Activated T-cell treated with anti-CD3 and anti-CD28 coated beads, Interleukin-2, amount 50 U/mL, for 4 hours (primary cell): Measurements from ENCODE around the gene RPP25L. TPM values are rescaled to one million over a fixed set of nuclear protein-coding genes. Genes with fewer than 3 reads are reported as not detected.
A peak's percentile ranks its signal among the peaks of the same experiment; 100 is the strongest.

Experiments
- ATAC-seq, 2 donors: fragments of 200-7000 bp; cut with Tn5 transposase; one replicate each; pipeline ENCODE4 v1.10.0; 2021
- DNase-seq: peaks from one replicate; pipeline ENCODE4 v3.0.0-alpha.2; 2020
- H3K27me3 Mint-ChIP-seq: one replicate; pipeline ENCODE4 v1.8.0; 2021; ENCODE audit warnings: low read depth, mixed read lengths
- H3K36me3 Mint-ChIP-seq: one replicate; pipeline ENCODE4 v1.8.0; 2022; ENCODE audit warnings: mixed read lengths; ENCODE audit not compliant: insufficient read depth
- H3K4me1 Mint-ChIP-seq: one replicate; pipeline ENCODE4 v1.8.0; 2021; ENCODE audit warnings: low read depth, mixed read lengths
- H3K4me3 Mint-ChIP-seq: one replicate; pipeline ENCODE4 v1.8.0; 2021; ENCODE audit warnings: mild to moderate bottlenecking, moderate library complexity, mixed read lengths
- H3K9me3 Mint-ChIP-seq: one replicate; pipeline ENCODE4 v1.8.0; 2021; ENCODE audit warnings: mixed read lengths
- total RNA-seq, 3 donors: library from RNA; stranded (reverse); gene quantifications; one replicate each; pipeline ENCODE4 v1.2.1, GENCODE V29; 2021

RPP25L gene
- total RNA-seq, 3 donors from 2014 or later, result 26.6 to 30.2 (median 29.9) TPM

DNA sequence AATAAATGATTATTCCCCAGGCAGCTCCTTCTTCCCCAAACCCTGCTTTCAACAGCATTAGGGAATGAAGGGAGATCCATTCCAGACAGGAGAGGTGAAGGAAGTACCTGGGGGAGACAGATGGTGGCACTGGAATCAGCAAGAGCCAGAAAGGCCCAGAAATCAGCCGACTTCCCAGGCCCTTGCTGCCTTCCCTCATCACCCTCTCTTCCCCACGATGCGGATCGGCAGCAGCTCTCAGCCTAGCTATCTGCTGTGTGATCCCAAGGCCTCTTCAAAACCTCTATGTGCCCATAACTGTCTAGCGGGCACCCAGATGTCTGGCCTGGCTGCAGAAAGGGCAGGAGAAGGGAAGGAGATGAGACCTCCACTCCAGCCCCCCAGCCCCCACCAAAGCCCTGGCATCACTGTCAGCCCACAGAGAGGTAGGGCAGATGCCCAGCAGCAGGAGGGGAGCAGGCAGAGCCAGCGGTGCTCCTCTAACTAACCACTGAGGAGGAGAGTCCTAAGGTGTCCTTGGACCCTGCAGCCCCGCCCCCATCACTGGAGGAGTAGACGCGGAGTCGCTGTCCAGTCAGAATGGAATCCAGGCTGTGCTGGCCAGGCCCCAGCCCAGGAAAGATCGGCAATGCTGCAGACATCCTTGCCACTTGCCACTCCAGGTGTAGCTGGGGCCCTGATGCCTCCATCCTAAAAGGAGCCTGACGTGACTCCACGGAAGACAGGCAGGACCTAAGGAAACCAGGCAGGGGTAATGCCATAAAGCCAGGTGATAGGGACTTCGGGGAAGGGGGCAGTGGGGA lies 35.1 kb downstream of the RPP25L start:
- ATAC-seq (no peak), DNase-seq (no peak)
- H3K4me1 Mint-ChIP-seq, result peaks cover 6% of the 10 kb centered on the region
- H3K9me3 Mint-ChIP-seq, result no peaks in the 10 kb centered on the region
- H3K27me3 Mint-ChIP-seq, result peaks cover 67% of the 10 kb centered on the region
- H3K4me3 Mint-ChIP-seq, result peak overlapping the region; percentile 65
- H3K36me3 Mint-ChIP-seq, result no peaks in the 10 kb centered on the region

GRCh38 chr9:34575862-34576596 lies 35.9 kb downstream of the RPP25L start:
- H3K36me3 Mint-ChIP-seq, result no peaks in the 10 kb centered on the region
- no peak overlapping the region for H3K4me3 Mint-ChIP-seq
- H3K9me3 Mint-ChIP-seq, result no peaks in the 10 kb centered on the region
- peaks cover 6% of the 10 kb centered on the region for H3K4me1 Mint-ChIP-seq
- H3K27me3 Mint-ChIP-seq, result peaks cover 63% of the 10 kb centered on the region
- ATAC-seq, result no peak
- DNase-seq, result no peak

DNA sequence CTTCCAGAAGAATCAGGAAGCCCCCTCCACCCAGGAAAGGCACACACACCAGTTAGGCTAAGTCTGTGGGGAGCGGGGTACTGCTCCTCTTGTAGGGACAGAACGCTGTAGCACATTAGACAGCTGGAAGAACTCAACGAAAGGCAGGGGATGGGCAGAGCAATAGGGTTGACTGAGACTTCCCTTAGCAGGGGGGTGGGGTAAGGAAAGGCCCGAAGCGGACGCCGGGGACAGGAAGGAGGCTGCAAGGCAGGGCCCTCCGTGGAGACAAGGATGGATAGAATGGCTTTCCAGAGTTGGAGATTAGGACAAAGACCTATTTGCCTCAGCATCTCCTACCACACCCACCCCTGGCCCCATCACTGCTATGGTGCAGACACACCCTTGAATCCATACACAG lies 36.7 kb downstream of the RPP25L start:
- H3K27me3 Mint-ChIP-seq, result peaks cover 55% of the 10 kb centered on the region
- H3K9me3 Mint-ChIP-seq, result no peaks in the 10 kb centered on the region
- no peak overlapping the region for H3K4me3 Mint-ChIP-seq
- no peaks in the 10 kb centered on the region for H3K36me3 Mint-ChIP-seq
- ATAC-seq (no peak), DNase-seq (no peak)
- peaks cover 6% of the 10 kb centered on the region for H3K4me1 Mint-ChIP-seq

GRCh38 chr9:34574571-34574970 lies 37.3 kb downstream of the RPP25L start:
- ATAC-seq, result no peak
- H3K4me3 Mint-ChIP-seq, result no peak overlapping the region
- H3K9me3 Mint-ChIP-seq, result no peaks in the 10 kb centered on the region
- DNase-seq, result no peak
- H3K27me3 Mint-ChIP-seq, result peaks cover 53% of the 10 kb centered on the region
- H3K36me3 Mint-ChIP-seq, result no peaks in the 10 kb centered on the region
- peaks cover 6% of the 10 kb centered on the region for H3K4me1 Mint-ChIP-seq

DNA sequence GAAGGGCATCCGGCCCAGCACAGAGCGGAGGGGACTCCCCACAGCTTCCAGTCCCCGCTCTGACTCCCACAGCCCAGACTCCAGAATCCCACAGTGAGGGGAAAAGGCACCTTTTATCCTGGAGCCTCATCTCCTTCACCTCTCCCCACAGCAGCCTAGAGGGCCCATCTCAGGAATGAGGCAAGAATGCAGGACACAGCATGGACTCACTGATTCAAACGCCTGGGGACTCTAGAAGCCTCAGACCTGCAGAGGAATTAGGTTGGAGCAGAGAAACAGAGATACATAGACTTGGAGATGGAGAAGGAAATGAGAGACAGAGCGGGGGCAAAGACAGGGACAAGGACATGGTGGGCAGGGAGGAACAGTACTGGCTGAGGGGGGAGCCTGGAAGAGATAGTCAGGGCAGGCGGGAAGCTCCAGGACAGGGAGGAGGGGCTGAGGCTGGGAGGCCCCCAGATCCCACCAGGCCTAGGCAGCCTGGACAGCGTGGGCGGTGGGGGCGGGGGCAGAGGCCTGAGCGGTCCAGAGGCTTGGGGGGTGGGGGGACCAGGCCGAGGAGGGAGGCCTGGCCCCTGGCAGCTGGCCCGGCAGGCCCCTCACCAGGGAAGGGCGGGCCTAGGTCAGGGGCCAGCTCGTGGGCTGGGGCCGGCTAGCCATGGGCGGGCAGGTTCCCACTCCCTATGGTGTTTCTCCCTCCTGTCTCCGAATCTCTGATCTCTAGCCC lies 38.1 kb downstream of the RPP25L start:
- no peaks in the 10 kb centered on the region for H3K36me3 Mint-ChIP-seq
- peaks cover 47% of the 10 kb centered on the region for H3K27me3 Mint-ChIP-seq
- no peak for ATAC-seq
- H3K4me3 Mint-ChIP-seq, result no peak overlapping the region
- no peaks in the 10 kb centered on the region for H3K9me3 Mint-ChIP-seq
- peaks cover 4% of the 10 kb centered on the region for H3K4me1 Mint-ChIP-seq
- no peak for DNase-seq

GRCh38 chr9:34572628-34573027 lies 39.3 kb downstream of the RPP25L start:
- Mint-ChIP-seq H3K36me3 (no peaks in the 10 kb centered on the region), H3K4me3 (no peak overlapping the region), H3K9me3 (no peaks in the 10 kb centered on the region), H3K4me1 (peaks cover 4% of the 10 kb centered on the region), H3K27me3 (peaks cover 47% of the 10 kb centered on the region)
- no peak for DNase-seq
- peak; percentile 32 to 57 for ATAC-seq

- Mint-ChIP-seq H3K4me1 (no peaks in the 10 kb centered on the region), H3K4me3 (no peak overlapping the region), H3K27me3 (peaks cover 46% of the 10 kb centered on the region), H3K9me3 (no peaks in the 10 kb centered on the region), H3K36me3 (no peaks in the 10 kb centered on the region)
- no peak for DNase-seq
- no peak for ATAC-seq
Observed at GRCh38 chr9:34572092-34572491, 39.8 kb downstream of the RPP25L start.

DNA sequence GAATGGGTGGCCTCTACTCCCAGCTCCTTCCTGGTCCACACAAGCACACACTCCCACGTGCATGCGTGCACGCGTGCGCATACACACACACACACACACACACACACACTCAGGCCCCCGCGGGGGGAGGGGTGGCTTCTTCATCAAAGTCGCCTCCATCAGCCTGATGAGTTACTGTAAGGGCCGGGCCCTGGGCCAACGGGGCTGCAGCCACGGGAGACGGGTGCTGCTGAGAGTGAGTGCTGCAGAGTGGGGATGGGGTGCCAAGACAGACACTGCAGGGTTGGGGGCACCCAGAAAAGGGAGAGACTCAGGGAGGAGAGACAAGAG lies 40.5 kb downstream of the RPP25L start:
- DNase-seq, result no peak
- no peak overlapping the region for H3K4me3 Mint-ChIP-seq
- no peak for ATAC-seq
- peaks cover 47% of the 10 kb centered on the region for H3K27me3 Mint-ChIP-seq
- H3K4me1 Mint-ChIP-seq, result no peaks in the 10 kb centered on the region
- no peaks in the 10 kb centered on the region for H3K36me3 Mint-ChIP-seq
- no peaks in the 10 kb centered on the region for H3K9me3 Mint-ChIP-seq

DNA sequence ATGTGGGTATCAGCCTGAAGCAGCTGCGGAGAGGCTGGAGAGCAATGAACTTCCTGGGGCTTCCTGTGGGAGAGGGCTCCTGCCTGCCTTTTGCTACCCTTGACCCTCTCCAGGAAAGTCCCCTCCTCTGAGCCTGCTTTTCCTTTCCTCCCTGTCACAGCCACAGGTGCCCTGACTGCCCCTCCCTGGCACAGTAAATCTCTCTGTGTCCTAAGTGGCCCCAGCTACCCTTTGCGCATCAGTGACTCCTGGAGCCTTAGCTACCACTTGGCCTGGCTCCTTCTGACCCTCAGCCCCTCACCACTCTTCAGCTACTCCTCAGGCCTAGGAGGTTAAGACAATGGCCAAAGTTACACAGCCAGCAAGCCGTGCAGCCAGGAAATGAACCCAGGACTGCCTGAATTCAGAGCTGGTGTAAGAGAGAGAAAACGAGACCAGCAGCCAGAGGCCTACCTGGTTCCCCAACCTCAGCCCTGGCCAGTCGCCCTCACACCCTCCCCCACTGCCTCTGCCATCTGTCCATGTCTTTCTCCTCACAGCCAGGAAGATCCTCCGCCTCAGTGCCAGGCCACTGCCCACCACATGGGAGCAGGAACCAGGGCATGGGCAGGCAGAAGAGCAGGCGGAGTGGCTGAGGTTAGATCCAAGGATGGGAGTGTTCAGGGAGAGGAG lies 41.0 kb downstream of the RPP25L start:
- Mint-ChIP-seq H3K4me1 (no peaks in the 10 kb centered on the region), H3K9me3 (no peaks in the 10 kb centered on the region), H3K4me3 (no peak overlapping the region), H3K36me3 (no peaks in the 10 kb centered on the region), H3K27me3 (peaks cover 44% of the 10 kb centered on the region)
- no peak for DNase-seq
- no peak for ATAC-seq

DNA sequence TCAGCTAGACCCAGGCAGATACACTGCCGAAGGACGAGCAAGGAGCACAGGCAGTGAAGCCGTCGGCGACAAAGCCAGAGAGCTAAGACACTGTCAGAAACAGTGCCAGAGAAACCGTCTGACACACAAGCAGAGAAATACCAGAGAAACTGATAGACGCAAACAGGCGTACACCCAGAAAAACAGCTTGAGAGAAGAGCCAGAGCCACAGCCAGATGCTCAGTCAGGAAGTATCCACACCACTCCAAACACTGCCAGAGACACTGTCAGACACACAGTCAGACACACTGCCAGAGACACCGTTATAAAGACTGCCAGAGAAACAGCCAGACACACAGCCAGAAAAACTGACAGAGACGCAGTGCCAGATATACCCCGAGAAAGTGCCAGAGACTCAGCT lies 41.5 kb downstream of the RPP25L start:
- H3K27me3 Mint-ChIP-seq, result peaks cover 40% of the 10 kb centered on the region

DNA sequence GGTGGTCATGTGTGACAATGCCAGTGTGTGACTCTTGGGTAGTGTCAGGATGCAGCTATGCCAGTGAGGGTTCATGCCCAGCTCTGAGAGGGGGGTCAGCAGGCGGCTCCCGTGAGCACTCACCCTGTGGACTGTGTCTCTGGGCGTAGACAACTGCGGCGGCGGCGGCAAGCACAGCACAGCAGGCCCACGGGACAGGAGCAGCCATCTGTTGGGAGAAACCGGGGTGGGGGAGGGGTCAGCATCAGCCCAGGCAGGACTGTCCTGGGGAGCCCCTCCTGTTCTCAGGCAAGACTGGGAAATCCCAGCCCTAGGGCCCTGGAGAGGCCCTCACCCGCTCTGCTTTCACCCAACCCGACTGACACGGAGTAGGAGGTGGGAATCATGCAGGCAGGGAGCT lies 43.1 kb downstream of the RPP25L start:
- Mint-ChIP-seq H3K27me3 (peaks cover 39% of the 10 kb centered on the region), H3K4me1 (no peaks in the 10 kb centered on the region), H3K4me3 (no peak overlapping the region), H3K36me3 (no peaks in the 10 kb centered on the region), H3K9me3 (no peaks in the 10 kb centered on the region)
- ATAC-seq (no peak), DNase-seq (no peak)

More for the DNA sequence above, 41.5 kb downstream of the RPP25L start:
- Mint-ChIP-seq H3K9me3 (no peaks in the 10 kb centered on the region), H3K4me3 (no peak overlapping the region), H3K4me1 (no peaks in the 10 kb centered on the region), H3K36me3 (no peaks in the 10 kb centered on the region)
- no peak for ATAC-seq
- DNase-seq, result no peak

DNA sequence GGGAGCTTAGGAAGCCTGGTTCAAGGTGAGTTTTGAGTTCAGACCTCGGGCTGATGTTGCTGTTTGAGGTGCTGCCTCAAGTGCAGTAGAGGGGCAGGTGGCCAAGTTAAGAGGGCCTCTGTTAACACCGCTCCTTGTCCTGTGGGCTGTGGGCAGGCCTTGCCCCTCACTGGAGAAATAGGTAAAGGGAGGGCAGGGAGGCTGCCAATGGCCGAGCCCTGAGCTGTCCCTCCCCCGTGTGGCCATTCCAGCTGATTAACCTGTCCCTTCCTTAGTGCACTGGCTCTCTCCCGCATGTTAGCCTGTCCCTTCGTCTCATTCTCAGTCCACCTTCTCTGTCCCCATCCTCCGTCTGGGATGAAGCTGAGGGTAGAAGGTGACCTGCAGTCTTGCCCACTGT lies 43.8 kb downstream of the RPP25L start:
- ATAC-seq, result no peak
- H3K36me3 Mint-ChIP-seq, result no peaks in the 10 kb centered on the region
- H3K9me3 Mint-ChIP-seq, result no peaks in the 10 kb centered on the region
- no peak for DNase-seq
- H3K27me3 Mint-ChIP-seq, result peaks cover 39% of the 10 kb centered on the region
- no peak overlapping the region for H3K4me3 Mint-ChIP-seq
- H3K4me1 Mint-ChIP-seq, result no peaks in the 10 kb centered on the region

- no peaks in the 10 kb centered on the region for H3K9me3 Mint-ChIP-seq
- H3K27me3 Mint-ChIP-seq, result peaks cover 38% of the 10 kb centered on the region
- DNase-seq, result no peak
- no peaks in the 10 kb centered on the region for H3K4me1 Mint-ChIP-seq
- no peak for ATAC-seq
- no peak overlapping the region for H3K4me3 Mint-ChIP-seq
- no peaks in the 10 kb centered on the region for H3K36me3 Mint-ChIP-seq
Observed at GRCh38 chr9:34566972-34567371, 44.9 kb downstream of the RPP25L start.

DNA sequence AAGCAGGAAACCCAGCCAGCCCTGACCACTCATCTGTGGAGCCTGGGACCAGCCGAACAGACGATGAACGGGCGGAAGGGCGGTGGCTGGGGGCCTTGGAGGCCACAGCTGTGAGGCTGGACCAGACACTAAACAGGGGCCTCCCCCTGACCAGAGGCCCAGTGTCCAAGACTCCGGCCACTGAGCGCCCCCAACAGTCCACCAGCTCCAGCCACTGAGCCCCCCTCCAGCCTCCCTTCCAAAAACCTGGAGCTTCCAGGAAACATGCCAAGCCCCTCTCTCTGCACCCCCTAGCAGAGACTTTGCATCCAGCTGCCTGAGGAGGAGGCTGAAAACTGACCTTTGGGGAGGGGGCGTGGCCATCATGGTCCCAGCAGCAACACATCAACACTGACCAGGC lies 45.6 kb downstream of the RPP25L start:
- Mint-ChIP-seq H3K4me1 (no peaks in the 10 kb centered on the region), H3K27me3 (peaks cover 36% of the 10 kb centered on the region), H3K4me3 (no peak overlapping the region), H3K9me3 (peaks cover 3% of the 10 kb centered on the region), H3K36me3 (no peaks in the 10 kb centered on the region)
- no peak for DNase-seq
- no peak for ATAC-seq
